Measurements from ENCODE around the gene SEC23B.
A peak's percentile ranks its signal among the peaks of the same experiment; 100 is the strongest.

SEC23B gene

DNA sequence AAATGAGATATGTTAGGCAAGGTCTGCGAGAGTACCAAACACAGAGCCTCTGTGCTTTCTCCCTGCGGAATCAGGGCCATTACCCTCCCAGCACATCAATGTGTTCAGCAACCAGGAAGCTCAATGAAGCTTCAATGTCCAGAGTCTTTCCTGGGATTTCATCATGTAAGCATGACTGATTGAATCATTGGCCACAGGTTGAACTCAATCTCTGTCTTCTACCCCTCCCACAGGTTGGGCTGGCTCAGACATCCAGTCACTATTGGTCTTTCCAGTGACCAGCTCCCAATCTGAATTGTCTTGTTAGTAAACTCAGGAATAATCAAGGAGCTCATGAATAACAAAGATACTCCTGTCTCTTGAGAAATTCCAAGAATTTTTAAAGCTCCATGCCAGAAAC, 77.4 kb downstream of the SEC23B start:
- no peaks in the 10 kb centered on the region for H3K27me3 ChIP-seq
- no peak for DNase-seq

DNA sequence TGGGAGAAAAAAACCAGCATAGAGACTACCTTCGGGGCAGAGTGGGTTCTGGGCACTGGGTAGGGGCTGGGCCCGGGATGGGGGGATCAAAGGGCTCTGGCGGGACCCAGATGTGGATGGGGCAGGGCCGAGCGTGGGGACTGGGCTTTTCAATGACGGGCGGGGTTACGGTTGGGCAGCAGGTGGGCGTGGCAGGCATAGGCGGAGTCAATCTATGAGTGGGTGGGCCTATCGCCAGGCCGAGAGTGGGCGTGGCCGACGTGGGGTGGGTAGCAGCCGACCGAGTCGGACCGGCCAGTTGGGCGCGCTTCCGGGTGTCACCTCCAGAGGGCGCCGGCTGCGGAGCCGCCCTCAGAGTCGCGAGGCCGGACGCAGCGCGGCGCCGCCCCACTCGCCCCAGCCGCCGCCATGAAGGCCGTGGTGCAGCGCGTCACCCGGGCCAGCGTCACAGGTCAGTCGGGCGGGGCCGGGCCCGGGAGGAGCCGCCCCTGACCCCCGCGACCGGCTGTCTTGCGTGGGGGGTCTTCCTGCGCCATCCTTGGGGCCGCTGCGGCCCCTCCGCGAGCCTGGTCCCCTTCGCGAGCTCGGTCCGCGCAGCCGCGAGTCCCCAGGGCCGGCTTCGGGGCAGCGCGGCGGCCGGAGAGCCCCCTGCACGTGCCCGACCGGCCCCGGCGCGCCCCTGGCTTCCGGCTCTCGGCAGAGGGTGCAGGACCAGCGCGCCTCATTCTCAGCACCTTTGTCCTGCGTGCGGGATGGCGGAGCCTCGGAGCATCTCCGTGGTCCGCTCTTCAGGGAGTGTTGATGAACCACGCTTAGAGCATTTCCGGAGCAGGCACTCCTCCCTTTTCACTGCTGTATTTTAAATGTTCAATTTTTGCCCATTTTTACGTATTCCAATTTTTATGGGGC, 80.2 kb downstream of the SEC23B start, which contains the start of gene DTD1:
DTD1 (plus strand) TSS at position 390 of the 909 bp plus-strand sequence; CDS start at position 409, 19 bp downstream.
- TF ChIP-seq, protein P1, sequence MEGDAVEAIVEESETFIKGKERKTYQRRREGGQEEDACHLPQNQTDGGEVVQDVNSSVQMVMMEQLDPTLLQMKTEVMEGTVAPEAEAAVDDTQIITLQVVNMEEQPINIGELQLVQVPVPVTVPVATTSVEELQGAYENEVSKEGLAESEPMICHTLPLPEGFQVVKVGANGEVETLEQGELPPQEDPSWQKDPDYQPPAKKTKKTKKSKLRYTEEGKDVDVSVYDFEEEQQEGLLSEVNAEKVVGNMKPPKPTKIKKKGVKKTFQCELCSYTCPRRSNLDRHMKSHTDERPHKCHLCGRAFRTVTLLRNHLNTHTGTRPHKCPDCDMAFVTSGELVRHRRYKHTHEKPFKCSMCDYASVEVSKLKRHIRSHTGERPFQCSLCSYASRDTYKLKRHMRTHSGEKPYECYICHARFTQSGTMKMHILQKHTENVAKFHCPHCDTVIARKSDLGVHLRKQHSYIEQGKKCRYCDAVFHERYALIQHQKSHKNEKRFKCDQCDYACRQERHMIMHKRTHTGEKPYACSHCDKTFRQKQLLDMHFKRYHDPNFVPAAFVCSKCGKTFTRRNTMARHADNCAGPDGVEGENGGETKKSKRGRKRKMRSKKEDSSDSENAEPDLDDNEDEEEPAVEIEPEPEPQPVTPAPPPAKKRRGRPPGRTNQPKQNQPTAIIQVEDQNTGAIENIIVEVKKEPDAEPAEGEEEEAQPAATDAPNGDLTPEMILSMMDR (IDR thresholded peaks at IDR 0.05; ENCODE audit: low read depth, low read length) = peak; percentile 56
- Histone ChIP-seq H3K9me3 (no peaks in the 10 kb centered on the region), H3K4me1 (no peaks in the 10 kb centered on the region), H3K27me3 (no peaks in the 10 kb centered on the region), H3K36me3 (no peaks in the 10 kb centered on the region), H3K4me3 (ENCODE audit: low read depth, low read length) (peak within 1 kb of the TSS; percentile 94)
- peak; percentile 98 for DNase-seq

More for the DNA sequence above, 77.4 kb downstream of the SEC23B start:
- Histone ChIP-seq H3K4me1 (no peaks in the 10 kb centered on the region), H3K4me3 (ENCODE audit: low read depth, low read length) (no peak overlapping the region), H3K36me3 (no peaks in the 10 kb centered on the region), H3K9me3 (no peaks in the 10 kb centered on the region)
- TF ChIP-seq, protein P1 (IDR thresholded peaks at IDR 0.05; ENCODE audit: low read depth, low read length) = no peak

DNA sequence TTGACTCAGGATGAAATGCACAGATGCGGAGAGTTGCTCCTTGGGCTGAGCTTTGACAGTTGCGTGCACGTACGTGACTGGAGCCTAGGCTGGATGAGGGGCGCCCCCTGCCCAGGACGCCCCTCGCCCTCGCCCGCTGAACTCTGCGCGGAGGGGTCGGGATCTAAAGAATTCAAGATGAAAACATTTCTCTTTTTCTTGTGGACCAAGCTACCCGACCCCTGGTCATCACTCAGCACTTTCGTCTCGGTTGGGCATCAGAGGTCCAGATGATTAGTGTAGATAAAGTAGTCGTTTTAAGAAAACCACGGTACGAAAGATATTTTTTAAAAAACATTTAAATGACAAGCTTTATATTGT, 80.8 kb downstream of the SEC23B start:
- Histone ChIP-seq H3K4me1 (no peaks in the 10 kb centered on the region), H3K4me3 (ENCODE audit: low read depth, low read length) (peak overlapping the region; percentile 94), H3K36me3 (0 out of 2 replicates have a peak, but pooled peaks cover under 1% of the 10 kb centered on the region), H3K27me3 (no peaks in the 10 kb centered on the region), H3K9me3 (no peaks in the 10 kb centered on the region)
- TF ChIP-seq, protein P1 (IDR thresholded peaks at IDR 0.05; ENCODE audit: low read depth, low read length) = peak; percentile 9; the same call in 1 of the 2 replicates
- peak; percentile 9 for DNase-seq

DNA sequence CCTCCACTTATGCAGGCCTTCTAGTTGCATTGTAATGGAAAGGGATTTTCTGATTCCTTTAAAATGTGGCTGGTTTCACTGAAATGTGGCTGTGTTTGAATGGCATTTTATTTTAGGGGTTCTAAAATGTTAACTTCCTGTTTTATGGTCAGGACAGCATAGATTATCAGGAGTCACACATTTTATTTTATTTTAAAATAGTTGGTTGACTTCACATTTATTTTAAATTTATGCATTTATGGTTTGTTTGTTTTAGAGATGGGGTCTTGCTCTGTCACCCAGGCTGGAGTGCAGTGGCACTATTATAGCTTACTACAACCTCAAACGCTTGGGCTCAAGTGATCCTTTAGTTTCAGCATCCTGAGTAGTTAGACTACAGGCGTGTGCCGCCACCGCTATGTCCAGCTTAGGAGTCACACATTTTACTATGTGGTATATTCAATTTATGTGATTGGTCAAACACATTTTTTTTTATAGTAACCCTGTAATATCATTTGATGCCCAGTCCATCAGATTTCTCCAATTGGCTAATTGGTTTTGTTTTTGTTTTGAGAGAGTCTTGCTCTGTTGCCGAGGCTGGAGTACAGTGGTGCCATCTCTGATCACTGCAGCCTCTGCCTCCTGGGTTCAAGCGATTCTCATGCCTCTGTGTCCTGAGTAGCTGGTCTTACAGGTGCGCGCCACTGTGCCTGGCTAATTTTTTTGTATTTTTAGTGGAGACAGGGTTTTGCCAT, 82.4 kb downstream of the SEC23B start:
- Histone ChIP-seq H3K4me1 (no peaks in the 10 kb centered on the region), H3K4me3 (ENCODE audit: low read depth, low read length) (no peak overlapping the region), H3K9me3 (no peaks in the 10 kb centered on the region), H3K36me3 (0 out of 2 replicates have a peak, but pooled peaks cover 5% of the 10 kb centered on the region), H3K27me3 (no peaks in the 10 kb centered on the region)
- TF ChIP-seq, protein P1 (IDR thresholded peaks at IDR 0.05; ENCODE audit: low read depth, low read length) = no peak
- no peak for DNase-seq

DNA sequence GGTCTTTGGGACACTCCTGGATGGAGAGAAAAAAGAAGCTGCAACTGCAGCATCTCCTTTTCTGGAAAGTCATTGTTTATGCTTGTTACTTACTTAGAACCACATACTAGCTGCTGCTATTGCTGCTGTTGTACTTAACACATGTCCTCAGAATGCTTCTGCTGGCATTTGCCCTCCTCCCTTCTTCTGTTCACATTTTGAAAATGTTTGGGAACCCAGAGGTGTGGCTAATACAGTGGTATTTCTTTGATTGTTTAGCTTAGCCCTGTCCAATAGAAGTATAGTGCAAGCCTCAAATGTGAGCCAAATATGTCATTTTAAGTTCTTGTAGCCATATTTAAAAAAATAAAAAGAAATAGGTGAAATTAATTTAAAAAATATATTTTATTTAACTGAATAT, 88.5 kb downstream of the SEC23B start:
- peaks cover 18% of the 10 kb centered on the region for H3K36me3 ChIP-seq
- TF ChIP-seq, protein P1 (IDR thresholded peaks at IDR 0.05; ENCODE audit: low read depth, low read length) = no peak

More for the DNA sequence above, 88.5 kb downstream of the SEC23B start:
- DNase-seq = no peak
- no peaks in the 10 kb centered on the region for H3K9me3 ChIP-seq
- no peaks in the 10 kb centered on the region for H3K4me1 ChIP-seq
- H3K27me3 ChIP-seq = no peaks in the 10 kb centered on the region
- no peak overlapping the region for H3K4me3 ChIP-seq (ENCODE audit: low read depth, low read length)

Data from BE2C (cell line).